ENCODE results near the gene DUSP8. TPM values are rescaled to one million over a fixed set of nuclear protein-coding genes. Genes with fewer than 3 reads are reported as not detected.

The DUSP8 gene
- total RNA-seq, 1 experiment from 2014 or later: 2.4 TPM

GRCh38 chr11:1567052-1567720, 4.9 kb downstream of the DUSP8 start:
- peaks cover 32% of the 10 kb centered on the region for H3K27me3 Mint-ChIP-seq (ENCODE audit: low read depth)
- ATAC-seq (no peak), DNase-seq (ENCODE audit: low spot score) (no peak)
- TF ChIP-seq ZNF263 (CRISPR knock-in tag; IDR thresholded peaks at IDR 0.05; ENCODE audit: low read depth) (no peak), FOXJ3 (CRISPR knock-in tag; IDR thresholded peaks at IDR 0.05; ENCODE audit: borderline replicate concordance) (no peak), GTF2I (CRISPR knock-in tag; conservative IDR thresholded peaks at IDR 0.05) (no peak), ZBTB21 (CRISPR knock-in tag; IDR thresholded peaks at IDR 0.05; ENCODE audit: borderline replicate concordance) (no peak), ATF3 (CRISPR knock-in tag; conservative IDR thresholded peaks at IDR 0.05) (no peak), NR1H2 (CRISPR knock-in tag; IDR thresholded peaks at IDR 0.05) (no peak), SMAD3 (CRISPR knock-in tag; IDR thresholded peaks at IDR 0.05; ENCODE audit: borderline replicate concordance) (no peak), SP1 (CRISPR knock-in tag; conservative IDR thresholded peaks at IDR 0.05) (no peak), ATF2 (CRISPR knock-in tag; IDR thresholded peaks at IDR 0.05; ENCODE audit: borderline replicate concordance, low read depth) (no peak), NR2C2 (CRISPR knock-in tag; IDR thresholded peaks at IDR 0.05) (no peak), ELF4 (CRISPR knock-in tag; IDR thresholded peaks at IDR 0.05; ENCODE audit: low read depth) (no peak), EMX1 (CRISPR knock-in tag; IDR thresholded peaks at IDR 0.05) (no peak), CBFB (CRISPR knock-in tag; IDR thresholded peaks at IDR 0.05; ENCODE audit: low read depth) (no peak), ESRRA (CRISPR knock-in tag; IDR thresholded peaks at IDR 0.05; ENCODE audit: borderline replicate concordance) (no peak), IRF2 (CRISPR knock-in tag; IDR thresholded peaks at IDR 0.05; ENCODE audit: borderline replicate concordance, low read depth) (no peak), STAT6 (CRISPR knock-in tag; conservative IDR thresholded peaks at IDR 0.05; ENCODE audit: low read depth) (no peak), TEAD1 (CRISPR knock-in tag; IDR thresholded peaks at IDR 0.05) (no peak)
- H3K4me1 Mint-ChIP-seq: peaks cover 13% of the 10 kb centered on the region
- H3K4me3 Mint-ChIP-seq: no peak overlapping the region
- ChIA-PET CTCF (interaction anchor here (0.6 to 14.8 kb wide), 8 partner anchors 9 to 725 kb away, joined by 3 to 457 read pairs (median 6); partner anchors contain the start of gene SYT8), POLR2A (no interaction called here)
- no peaks in the 10 kb centered on the region for H3K9me3 Mint-ChIP-seq
- H3K27ac Mint-ChIP-seq: no peak overlapping the region
- no peaks in the 10 kb centered on the region for H3K36me3 Mint-ChIP-seq

- Mint-ChIP-seq H3K9me3 (no peaks in the 10 kb centered on the region), H3K27me3 (ENCODE audit: low read depth) (peaks cover 32% of the 10 kb centered on the region), H3K4me1 (peaks cover 13% of the 10 kb centered on the region), H3K36me3 (no peaks in the 10 kb centered on the region), H3K27ac (no peak overlapping the region), H3K4me3 (no peak overlapping the region)
- ChIA-PET CTCF (interaction anchor here (0.7 to 14.8 kb wide), 7 partner anchors 8 to 29 kb away, joined by 3 to 457 read pairs (median 9); no protein-coding TSS in a partner anchor), POLR2A (interaction anchor here (1.0 kb wide), 1 partner anchor 20 kb away, joined by 3 read pairs; no protein-coding TSS in a partner anchor)
- ATAC-seq: no peak
- DNase-seq (ENCODE audit: low spot score): no peak
- TF ChIP-seq TP53 (CRISPR knock-in tag; IDR thresholded peaks at IDR 0.05): no peak
- TF ChIP-seq PREB (CRISPR knock-in tag; IDR thresholded peaks at IDR 0.05; ENCODE audit: borderline replicate concordance): no peak
- TF ChIP-seq ATF3 (CRISPR knock-in tag; conservative IDR thresholded peaks at IDR 0.05): no peak
- TF ChIP-seq ZNF416 (CRISPR knock-in tag; IDR thresholded peaks at IDR 0.05): no peak
- no peak for TF ChIP-seq OVOL2 (CRISPR knock-in tag; IDR thresholded peaks at IDR 0.05; ENCODE audit: borderline replicate concordance)
- no peak for TF ChIP-seq NFYB (CRISPR knock-in tag; conservative IDR thresholded peaks at IDR 0.05; ENCODE audit: low read depth)
- no peak for TF ChIP-seq USF2 (CRISPR knock-in tag; IDR thresholded peaks at IDR 0.05)
- TF ChIP-seq RELA (CRISPR knock-in tag; IDR thresholded peaks at IDR 0.05; ENCODE audit: borderline replicate concordance): no peak
- TF ChIP-seq GRHL2 (CRISPR knock-in tag; IDR thresholded peaks at IDR 0.05; ENCODE audit: insufficient replicate concordance, severe bottlenecking): no peak
- TF ChIP-seq SP1 (CRISPR knock-in tag; conservative IDR thresholded peaks at IDR 0.05): no peak
- TF ChIP-seq IRF2 (CRISPR knock-in tag; IDR thresholded peaks at IDR 0.05; ENCODE audit: borderline replicate concordance, low read depth): no peak
- no peak for TF ChIP-seq FOXK1 (CRISPR knock-in tag; IDR thresholded peaks at IDR 0.05)
Measured at GRCh38 chr11:1566381-1567051, 5.6 kb downstream of the DUSP8 start.

Data from WTC11 (cell line).